Activated T-cell treated with anti-CD3 and anti-CD28 coated beads for 48 hours (primary cell): Measurements from ENCODE around the gene ENTPD8.

Experiments
- DNase-seq: peaks from one replicate; pipeline ENCODE4 v3.0.0-alpha.2; 2020; ENCODE audit warnings: low read depth

Gene ENTPD8

DNA sequence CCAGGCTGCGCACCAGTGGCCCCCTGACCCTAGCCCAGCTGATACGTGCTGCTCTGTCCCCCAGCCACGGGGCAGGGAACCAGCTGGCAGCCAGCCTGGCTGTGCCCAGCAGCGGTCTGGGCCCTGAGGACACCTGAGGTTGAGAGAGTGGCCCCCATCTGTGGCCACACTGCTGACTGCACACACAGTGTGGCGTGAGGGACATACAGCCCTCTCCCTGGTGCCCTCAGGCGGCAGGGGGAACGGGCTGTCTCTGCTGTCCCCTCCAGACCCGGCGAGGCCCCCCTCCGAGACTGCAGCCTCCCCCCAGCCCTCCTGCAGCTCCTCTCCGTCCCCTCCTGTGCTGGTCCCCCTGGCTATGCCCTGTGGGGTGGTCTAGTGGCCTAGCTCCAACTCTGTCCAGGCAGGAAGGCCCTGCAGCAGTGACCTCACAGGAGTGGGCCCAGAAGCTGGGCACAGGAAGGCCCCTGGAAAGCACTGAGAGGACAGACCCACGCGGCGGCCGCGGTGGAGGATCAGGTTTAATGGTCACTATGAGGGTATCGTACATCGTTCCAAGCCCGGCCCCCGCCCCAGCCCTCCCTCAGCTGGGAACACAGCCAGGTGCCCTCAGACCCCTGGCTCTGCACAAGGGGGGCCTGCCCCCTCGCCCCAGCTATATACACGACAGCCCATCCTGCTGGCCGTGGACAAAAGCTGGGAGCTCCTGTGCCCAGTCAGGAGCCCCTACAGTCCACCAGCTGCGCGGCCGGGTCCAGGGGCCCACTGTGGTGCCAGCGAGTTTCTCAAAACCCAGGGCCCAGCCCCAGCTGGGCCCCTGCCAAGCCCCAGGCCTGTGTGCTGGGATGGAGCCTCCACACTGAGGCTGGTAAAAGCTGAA lies 6.8 kb upstream of the ENTPD8 start:
- no peak for DNase-seq

DNA sequence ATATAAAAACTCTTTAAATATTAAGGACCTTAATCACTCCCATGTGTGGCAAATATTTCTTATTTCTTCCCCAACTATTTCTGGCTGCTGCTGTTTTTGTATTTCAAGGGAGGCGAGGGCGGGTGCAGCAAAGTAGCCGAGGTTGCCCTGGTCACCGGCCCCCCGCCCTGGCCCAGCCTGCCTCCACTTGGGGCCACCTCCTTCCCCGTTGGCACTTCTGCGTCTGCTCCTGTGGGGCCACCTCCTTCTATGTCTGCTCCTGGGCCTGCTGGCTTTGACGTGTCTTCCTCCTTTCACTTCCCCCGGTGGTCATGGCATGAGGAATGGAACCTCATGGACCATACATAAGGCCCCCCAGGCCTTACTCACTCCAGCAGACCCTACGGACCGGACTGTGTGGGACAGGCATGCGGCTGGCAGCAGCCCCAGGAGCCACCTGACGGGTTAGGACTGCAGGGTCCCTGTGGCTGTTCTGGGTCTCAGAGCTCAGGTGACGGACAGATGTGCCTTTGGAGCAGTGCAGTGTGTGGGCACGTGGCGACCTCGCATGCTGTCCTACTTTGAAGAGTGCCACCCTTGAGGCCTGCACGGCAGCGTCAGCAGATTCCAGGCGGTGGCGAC lies 5.8 kb upstream of the ENTPD8 start:
- no peak for DNase-seq

DNA sequence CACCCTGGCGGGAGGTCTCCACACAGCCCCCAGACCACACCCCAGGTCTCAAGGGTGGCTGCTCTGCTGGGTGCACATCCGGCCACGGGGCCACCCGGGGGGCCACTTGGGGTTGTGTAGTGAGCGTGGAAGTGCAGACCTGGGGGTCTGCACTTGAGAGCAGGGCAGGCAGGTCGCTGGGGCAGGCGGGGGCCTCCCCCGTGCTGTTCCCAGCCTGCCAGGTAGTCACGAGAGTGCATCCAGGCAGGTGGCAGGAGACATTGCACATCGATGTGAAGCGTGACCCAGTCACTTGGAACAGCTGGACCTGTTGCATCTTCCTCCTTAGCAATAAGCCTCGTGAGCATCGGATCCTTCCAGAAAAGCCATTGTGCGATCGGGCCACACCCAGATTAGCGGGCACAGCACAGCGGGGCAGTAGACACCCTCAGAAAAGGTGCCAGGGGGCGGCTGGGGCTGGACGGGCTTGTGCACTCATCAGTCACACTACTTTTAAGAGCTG lies 4.8 kb upstream of the ENTPD8 start:
- no peak for DNase-seq

DNA sequence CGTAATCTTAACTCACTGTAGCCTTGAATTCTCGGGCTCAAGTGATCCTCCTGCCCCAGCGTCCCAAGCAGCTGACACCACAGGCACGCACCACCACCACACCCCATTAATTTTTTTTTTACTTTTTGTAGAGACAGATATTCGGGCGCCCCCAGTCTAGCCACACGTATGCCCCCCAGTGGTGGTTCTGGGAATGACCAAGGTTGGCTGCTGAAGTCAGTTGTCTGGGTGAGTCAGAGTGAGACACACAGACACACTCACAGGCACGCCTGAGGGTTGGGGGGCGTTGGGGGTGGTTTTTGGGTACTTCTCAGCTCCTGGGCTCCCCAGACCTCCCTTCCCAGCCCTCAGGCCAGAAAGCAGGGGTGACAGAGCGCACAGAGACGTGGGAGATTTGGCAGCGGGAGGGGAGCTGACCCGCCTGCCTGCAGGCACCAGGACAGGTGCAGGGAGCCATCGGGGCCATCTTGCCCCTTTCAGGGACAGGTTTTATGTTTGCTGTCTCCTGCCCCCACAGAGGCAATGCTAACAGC lies 4.2 kb upstream of the ENTPD8 start:
- peak; percentile 79 for DNase-seq

DNA sequence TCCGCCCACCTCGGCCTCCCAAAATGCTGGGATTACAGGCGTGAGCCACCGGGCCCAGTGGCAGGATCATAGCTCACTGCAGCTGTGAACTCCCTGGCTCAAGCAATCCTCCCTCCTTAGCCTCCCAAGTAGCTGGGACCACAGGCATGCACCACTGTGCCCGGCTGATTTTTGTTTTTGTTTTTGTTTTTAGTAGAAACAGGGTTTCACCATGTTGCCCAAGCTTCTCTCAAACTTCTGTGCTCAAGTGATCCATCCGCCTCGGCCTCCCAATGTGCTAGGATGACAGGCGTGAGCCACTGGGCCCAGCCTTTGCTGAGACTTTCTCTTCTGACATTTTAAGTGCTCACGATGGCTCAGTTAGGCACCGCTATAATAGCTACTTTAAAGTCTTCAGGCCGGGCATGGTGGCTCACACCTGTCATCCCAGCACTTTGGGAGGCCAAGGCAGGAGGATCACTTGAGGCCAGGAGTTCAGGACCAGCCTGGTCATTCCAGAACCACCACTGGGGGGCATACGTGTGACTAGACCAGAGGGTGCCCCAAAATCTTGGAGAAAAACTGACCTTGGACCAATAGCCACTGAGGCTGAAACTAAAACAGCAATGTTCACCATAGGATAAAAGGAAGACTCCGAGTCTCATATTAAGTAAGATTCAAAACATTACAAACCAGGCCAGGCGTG lies 3.1 kb upstream of the ENTPD8 start:
- no peak for DNase-seq

DNA sequence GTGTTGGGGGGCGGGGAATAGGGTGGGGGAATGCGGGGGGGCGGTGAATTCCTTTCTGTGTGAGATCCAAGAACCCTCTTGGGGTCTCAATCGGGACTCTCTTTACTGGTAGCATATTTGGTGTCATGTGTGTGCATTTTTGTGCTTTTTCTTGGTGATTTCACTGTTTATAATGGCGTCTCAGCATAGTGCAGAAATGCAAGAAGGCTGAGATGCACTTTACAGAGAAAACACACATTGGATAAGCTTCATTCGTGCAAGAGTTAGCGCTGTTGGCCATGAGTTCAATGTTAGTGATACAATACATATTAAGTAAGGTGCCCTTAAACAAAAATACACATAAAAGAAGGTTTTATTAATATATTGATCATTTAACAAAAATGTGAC lies 771 bp upstream of the ENTPD8 start:
- DNase-seq = no peak

DNA sequence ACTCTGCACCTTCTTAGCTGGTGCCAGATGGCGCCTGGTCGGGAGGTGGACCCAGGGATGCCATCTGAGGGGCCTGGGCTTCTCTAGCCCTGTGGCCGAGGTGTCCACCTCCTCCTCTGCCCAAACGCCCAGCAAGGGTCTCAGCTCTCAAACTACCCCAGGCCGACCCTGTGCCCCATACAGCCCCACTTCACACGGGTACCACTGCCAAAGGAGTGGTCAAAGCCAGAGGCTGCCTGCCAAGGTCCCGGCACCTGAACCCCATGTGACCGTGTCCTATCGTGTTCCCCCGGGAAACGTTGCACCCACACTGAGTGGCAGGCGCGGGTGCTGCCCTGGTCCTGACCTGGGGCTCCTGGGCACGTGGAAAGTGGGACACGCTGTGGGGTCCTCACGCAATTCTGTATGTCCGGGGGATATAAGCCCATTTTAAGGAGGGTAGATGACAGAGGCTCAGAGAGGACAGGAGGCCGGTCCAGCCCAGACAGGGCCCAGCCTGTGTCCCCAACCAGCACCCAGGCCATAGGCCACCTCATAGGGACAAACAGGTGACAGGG lies 1.9 kb downstream of the ENTPD8 start:
- DNase-seq = no peak

DNA sequence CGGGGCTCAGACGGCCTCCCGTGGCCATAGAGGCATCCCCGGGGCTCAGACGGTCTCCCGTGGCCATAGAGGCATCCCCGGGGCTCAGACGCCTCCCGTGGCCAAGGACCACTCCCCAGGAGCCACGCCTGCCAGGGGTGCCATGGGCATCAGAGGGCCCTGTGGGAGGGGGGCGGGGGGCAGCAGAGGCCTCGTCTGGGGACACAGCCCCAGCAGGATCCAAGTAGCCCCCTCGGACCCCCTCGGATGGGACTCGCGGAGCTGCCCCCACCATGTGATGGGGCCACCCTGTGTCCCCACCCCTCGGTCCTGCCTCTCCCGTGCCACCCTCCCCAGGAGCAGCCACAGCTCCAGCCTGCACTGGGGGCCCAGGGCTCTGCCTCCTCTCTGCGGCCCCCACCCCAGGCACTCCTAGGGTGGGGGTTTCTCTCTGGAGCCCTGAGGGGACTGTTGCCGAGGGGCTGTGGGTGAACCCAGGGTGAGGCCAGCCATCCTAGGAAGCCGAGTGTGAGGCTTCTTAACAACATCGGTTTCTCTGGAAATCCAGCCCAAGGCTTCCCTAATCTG lies 2.5 kb downstream of the ENTPD8 start:
- no peak for DNase-seq

DNA sequence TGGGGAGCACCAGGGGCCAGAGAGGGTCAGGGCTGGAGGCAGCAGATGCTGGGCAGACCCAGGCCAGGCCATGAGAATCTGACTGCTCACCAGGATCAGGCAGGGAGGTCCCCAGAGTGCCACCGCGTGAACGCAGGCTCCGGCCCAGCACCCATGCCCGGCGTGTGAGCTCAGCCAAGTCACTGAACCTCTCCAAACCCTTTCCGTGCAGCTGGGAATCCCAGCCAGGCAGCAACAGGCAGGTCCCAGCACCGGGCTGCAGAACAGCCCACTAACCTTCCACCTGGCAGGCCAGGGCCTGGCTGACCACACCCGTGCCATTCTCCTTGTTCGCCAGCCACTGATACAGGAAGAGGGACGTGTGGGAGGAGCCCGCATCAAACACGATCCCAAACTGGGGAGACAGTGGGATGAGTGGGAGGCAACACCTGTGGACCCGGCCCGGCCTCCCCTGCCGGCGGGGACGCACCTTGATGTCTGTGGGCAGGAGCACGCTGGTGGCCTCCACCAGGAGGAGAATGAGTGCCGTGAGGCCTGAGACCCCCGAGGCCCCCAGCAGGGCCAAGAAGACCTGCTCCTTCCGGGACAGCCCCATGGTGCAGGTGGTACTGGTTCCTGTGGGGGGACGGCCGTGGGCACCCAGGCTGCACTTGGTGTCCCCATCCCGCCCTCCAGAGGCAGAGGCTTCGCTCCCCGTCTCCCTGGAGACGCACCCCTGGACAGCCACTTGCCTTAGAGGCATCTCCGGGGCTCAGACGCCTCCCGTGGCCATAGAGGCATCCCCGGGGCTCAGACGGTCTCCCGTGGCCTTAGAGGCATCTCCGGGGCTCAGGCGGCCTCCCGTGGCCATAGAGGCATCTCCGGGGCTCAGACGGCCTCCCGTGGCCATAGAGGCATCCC lies 3.2 kb downstream of the ENTPD8 start:
- no peak for DNase-seq

DNA sequence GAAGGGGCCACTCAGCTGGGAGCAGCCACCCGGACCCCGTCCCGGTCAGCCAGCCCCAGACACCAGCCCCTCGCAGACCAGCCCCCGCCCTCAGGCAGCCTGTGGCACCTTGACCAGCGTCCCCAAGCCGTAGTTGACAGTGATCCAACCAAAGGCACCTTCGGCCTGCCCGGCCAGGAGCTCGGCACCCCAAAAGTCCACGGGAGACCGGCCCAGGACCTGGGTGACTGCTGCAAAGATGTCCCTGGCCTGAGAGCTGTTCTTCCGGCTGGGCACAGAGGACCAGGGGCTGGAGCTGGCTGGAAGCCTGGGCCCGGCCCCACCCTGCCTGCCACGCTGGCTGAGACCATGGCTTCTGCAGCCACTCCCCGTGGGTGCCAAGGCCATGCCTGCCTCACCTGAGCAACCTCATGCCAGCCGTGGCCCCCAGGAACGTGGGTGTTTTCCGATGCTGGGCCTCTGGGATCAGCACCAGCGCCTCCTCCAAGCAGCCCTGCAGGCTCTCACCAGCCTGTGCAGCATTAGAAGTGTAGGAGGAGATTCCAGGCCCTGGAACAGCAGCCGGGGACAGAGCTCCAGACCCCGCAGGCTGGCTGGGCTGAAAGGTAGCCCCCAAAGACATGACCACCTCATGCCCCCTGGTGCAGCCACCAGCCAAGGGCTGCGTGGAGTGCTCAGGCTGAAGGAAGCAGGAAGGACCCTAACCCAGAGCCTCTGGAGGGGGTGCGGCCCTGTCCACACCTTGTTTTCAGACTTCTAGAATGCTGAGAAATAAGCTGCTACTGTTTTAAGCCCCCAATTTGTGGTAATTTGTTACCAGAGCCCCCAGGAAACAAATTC lies 4.2 kb downstream of the ENTPD8 start:
- no peak for DNase-seq

DNA sequence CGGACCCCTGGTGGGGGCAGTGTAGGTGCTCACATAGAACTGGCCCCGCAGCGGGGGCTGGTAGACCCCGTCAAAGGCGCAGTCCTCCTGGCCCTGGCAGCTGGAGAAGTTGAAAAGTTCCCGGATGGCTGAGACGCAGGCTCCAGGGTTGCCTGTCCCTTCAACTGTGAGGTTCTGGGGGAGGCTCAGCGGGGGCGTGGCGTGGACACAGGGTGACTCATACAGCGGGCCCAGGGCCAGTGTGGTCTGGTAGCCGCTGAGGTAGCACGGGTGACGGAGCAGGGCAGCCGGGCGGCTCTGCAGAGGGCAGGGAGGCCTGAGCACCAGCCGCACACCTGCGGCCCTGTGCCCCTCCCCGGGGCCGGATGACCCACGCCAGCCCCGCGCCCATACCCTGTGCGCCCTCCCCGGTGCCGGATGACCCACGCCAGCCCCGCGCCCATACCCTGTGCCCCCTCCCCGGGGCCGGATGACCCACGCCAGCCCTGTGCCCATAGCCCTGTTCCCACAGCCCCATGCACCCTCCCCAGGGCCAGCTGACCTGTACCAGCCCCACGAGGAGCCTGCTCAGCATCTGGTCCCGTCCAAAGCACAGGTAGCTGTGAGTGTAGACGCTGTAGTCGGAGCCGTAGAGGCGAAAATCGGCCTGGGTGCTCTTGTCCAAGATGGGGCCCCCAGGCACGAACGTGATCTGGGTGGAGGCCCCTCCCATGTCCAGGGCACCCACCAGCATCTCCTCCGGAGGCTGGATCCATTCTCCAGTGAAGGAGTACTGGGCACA lies 5.0 kb downstream of the ENTPD8 start:
- no peak for DNase-seq

DNA sequence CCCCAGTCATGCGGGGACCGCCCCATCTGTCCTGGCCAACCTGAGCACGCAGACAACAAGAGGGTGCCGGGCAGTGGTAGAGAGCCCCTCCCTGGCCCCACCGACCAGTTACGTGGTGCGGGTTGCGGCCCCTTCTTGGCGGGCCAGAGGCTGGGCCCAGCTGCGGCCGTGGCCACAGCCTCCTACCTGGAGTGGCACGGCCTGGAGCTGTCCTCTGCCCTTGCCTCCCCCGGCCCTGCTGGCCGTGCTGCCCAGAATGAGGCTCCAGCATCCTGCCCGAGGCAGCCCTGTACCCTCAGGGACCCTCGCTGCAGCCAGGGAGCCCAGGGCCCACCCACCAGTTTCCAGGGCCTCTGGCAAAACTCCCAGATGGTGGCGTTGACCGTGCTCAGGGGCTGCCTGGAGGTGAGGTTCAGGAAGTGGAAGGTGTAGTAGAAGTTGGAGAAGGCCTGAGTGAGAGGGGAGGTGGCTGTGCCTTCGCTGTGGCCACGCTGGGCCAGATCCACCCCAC lies 5.7 kb downstream of the ENTPD8 start:
- no peak for DNase-seq

DNA sequence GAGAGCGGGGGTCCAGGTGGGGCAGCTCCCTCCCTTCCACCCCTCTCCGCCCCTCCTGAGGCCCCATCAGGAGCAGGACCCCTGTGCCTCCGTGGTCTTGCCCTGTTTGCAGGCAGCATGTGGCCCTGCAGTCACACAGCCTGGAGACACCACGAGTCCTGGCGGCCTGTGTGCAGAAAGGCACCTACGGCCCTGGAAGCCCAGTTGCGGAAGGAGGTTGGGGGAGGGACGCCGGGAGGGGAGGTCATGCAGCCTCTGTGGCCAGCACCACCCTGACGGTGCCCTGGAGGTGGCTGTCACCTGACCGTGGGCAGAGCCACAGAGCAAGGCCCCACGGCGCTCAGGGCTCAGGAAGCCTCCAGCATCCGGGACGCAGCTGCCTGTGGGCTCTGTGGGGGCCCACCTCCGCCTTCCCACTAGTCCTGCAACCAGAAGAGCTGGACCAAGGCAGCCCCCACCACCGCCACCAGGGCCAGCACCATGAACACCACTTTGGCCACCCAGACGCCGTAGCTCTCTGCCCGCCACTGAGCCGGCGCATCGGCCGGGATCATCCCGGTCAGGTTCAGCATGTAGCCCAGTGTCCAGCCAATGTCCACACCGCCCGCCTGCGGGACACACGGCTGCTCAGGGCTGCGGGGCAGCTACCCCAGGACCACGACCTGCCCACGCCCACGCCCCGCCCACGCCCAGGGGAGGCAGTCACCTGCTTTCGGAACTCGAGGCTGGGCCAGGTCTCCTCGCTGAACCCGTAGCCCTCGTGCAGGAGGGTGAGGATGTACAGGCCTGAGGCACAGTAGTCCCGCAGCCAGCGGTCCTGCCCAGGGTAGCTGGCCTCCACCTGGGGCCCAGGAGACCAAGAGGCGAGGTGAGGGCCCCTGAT lies 6.4 kb downstream of the ENTPD8 start:
- no peak for DNase-seq

DNA sequence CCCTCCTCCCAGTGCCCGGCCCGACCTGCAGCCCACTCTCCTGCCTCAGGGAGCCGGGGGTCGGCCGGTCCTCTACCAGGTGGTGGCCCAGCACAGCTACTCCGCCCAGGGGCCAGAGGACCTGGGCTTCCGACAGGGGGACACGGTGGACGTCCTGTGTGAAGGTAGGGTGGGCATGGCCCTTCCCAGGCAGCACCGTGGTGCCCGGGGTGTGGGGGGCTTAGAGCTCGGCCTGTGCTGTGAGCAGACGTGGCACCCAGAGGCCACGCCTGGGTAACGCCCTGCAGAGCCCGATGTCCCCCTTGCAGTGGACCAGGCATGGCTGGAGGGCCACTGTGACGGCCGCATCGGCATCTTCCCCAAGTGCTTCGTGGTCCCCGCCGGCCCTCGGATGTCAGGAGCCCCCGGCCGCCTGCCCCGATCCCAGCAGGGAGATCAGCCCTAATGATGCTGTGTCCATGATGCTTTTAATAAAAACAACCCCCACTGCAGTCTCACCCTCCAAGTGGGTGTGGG lies 7.2 kb downstream of the ENTPD8 start:
- no peak for DNase-seq

DNA sequence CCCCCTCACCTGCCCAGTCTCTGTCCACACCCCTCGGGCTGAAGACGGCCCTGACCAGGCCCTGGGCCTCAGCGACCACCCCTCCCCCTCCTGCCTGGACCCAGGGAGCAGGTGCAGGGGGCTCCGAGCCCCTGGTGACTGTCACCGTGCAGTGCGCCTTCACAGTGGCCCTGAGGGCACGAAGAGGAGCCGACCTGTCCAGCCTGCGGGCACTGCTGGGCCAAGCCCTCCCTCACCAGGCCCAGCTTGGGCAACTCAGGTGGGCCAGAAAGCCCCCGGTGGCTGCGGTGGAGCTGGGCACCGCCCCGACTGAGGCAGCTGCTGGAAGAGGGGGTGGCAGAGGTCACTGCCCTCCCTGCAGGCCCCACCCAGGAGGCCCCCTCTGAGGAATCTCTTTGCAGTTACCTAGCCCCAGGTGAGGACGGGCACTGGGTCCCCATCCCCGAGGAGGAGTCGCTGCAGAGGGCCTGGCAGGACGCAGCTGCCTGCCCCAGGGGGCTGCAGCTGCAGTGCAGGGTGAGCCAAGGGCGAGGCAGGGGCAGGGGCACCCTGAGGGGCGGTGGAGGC lies 7.7 kb downstream of the ENTPD8 start:
- no peak for DNase-seq

DNA sequence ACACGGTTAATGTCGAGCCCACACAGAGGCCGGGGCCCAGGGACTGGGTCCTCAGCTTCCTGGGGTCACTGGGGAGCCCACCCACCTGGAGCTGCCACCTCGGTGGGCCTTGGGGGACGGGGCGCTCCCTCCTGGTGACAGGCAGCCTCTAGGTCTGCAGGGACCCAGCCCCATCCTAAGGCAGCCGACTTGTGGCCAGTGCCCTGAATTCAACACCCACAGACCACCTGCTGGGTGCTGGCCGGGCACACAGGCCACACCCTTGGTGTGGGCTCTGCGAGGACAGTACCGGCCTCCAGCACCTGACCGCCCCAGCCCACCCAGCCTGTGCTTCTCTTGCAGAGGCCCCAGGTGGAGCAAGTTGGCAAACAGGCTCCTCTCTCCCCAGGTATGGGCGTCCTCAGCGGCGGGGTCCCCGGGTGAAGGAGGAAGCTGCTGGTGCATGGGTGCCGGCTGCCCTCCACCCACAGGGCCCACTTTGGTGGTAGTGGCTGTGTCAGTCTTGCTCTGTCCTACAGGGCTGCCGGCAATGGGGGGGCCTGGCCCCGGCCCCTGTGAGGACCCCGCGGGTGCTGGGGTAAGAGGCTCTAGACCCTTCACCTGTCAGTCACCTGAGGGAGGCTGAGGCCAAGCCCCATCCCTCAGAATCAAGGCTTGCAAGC lies 8.3 kb downstream of the ENTPD8 start:
- DNase-seq = no peak

DNA sequence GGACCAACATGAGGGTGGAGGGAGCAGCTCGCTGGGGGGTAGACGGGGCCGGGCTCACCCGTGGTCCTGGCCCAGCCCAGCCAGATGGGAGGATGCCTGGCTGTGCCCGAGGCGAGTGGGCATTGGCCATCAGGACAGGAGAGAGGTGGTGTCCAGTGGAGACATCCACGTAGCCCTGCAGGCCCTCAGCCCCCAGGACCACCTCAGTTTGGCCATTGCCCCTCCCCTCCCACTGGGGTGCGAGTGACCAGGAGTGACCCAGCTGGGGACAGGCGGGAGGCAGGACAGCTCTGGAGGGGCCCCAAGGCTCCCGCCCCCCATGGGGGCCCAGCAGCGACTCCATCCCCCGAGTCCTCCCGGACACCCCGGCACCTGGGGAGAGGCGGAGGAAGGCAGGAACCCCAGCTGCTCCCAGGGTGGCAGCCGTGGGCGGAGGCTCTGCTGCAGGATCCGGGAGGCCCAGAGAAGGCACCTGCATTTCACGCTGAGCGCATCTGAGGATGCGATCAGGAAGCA lies 9.7 kb downstream of the ENTPD8 start:
- DNase-seq = no peak
